GM18505 (cell line): Measurements from ENCODE around the gene MAML1.
A peak's percentile ranks its signal among the peaks of the same experiment; 100 is the strongest.
"Not testable (repeated sequence)": the region's sequence is repeated elsewhere in the genome, so short reads cannot be mapped to it uniquely, and the experiment has no call there.

Source experiments
- ATAC-seq: cut with Tn5 transposase; IDR thresholded peaks from one replicate; pipeline ENCODE4 v1.9.1; 2021; ENCODE audit not compliant: unreplicated experiment
- POLR2A ChIP-seq: IDR thresholded peaks from 4 replicates; pipeline ENCODE4 v1.6.1; 2011; ENCODE audit warnings: borderline replicate concordance; ENCODE audit not compliant: insufficient read depth, insufficient read length; ENCODE audit errors: extremely low read depth

Gene MAML1, protein sequence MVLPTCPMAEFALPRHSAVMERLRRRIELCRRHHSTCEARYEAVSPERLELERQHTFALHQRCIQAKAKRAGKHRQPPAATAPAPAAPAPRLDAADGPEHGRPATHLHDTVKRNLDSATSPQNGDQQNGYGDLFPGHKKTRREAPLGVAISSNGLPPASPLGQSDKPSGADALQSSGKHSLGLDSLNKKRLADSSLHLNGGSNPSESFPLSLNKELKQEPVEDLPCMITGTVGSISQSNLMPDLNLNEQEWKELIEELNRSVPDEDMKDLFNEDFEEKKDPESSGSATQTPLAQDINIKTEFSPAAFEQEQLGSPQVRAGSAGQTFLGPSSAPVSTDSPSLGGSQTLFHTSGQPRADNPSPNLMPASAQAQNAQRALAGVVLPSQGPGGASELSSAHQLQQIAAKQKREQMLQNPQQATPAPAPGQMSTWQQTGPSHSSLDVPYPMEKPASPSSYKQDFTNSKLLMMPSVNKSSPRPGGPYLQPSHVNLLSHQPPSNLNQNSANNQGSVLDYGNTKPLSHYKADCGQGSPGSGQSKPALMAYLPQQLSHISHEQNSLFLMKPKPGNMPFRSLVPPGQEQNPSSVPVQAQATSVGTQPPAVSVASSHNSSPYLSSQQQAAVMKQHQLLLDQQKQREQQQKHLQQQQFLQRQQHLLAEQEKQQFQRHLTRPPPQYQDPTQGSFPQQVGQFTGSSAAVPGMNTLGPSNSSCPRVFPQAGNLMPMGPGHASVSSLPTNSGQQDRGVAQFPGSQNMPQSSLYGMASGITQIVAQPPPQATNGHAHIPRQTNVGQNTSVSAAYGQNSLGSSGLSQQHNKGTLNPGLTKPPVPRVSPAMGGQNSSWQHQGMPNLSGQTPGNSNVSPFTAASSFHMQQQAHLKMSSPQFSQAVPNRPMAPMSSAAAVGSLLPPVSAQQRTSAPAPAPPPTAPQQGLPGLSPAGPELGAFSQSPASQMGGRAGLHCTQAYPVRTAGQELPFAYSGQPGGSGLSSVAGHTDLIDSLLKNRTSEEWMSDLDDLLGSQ

DNA sequence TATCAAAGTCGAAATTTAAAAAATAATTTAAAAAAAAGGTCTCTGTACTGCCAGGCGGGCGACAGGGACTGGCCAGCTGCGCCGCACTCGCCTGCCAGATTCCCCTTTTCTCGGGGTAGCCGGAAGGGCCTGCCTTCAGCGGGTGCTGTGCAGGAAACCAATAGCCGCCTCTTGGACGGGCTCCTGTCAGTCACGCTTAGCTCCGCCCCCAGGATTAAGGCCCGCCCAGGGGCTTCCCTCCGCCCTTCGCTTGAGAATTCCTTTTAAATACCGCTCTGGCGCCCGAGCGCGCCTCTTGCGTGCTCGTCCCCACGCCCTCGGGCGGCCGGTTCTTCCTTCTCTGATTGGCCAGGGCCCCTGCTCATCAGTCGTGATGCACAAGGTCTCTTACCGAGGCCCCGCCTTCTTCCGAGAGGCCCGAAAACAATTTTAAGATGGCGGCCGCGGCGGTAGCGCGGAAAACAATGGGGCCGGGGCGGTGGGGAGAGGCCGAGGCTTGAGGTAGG, at the start of gene MAML1:
Gene MAML1, plus strand, starts transcription at position 411 of the 506 bp plus-strand sequence. CDS start 291 bp downstream, outside the sequence.
- TF ChIP-seq POLR2A: peak; percentile 79
- ATAC-seq: peak; percentile 90

DNA sequence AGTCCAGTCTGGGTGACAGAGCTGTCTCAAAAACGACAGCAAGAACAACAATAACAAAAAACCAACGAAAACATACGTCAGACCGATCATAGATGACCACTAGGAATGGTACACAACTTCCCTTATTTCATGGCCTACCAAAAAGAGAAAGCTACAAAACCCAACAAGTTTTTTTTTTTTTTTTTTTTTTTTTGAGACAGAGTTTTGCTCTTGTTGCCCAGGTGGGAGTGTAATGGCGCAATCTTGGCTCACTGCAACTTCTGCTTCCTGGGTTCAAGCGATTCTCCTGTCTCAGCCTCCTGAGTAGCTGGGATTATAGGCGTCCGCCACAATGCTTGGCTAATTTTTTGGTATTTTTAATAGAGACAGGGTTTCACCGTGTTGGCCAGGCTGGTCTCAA, 43.4 kb upstream of the MAML1 start:
- not testable (repeated sequence) for ATAC-seq

GRCh38 chr5:179694561-179694960, 38.1 kb upstream of the MAML1 start:
- TF ChIP-seq POLR2A: no peak
- ATAC-seq: no peak

DNA sequence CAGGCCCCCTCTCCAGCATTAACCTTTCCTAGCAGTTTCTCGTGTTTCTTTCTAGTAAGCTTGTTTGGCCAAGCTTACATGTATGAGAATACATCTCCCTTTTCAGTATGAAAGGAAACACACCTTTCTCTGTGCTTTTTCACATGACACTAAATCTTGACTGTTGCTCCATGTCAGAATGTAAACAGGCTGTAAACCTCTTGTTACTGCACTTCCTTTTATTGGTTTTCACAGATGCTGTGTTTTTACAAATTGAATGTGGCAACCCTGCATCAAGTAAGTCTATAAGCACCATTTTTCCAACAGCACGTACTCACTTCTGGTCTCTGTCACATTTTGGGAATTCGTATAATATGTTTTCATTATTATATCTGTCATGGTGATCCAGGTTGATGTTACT, 36.0 kb upstream of the MAML1 start:
- ATAC-seq: no peak
- TF ChIP-seq POLR2A: no peak

GRCh38 chr5:179697108-179697507, 35.5 kb upstream of the MAML1 start:
- TF ChIP-seq POLR2A: no peak
- ATAC-seq: no peak

- not testable (repeated sequence) for ATAC-seq
Measured at GRCh38 chr5:179697543-179697942, 35.1 kb upstream of the MAML1 start.

DNA sequence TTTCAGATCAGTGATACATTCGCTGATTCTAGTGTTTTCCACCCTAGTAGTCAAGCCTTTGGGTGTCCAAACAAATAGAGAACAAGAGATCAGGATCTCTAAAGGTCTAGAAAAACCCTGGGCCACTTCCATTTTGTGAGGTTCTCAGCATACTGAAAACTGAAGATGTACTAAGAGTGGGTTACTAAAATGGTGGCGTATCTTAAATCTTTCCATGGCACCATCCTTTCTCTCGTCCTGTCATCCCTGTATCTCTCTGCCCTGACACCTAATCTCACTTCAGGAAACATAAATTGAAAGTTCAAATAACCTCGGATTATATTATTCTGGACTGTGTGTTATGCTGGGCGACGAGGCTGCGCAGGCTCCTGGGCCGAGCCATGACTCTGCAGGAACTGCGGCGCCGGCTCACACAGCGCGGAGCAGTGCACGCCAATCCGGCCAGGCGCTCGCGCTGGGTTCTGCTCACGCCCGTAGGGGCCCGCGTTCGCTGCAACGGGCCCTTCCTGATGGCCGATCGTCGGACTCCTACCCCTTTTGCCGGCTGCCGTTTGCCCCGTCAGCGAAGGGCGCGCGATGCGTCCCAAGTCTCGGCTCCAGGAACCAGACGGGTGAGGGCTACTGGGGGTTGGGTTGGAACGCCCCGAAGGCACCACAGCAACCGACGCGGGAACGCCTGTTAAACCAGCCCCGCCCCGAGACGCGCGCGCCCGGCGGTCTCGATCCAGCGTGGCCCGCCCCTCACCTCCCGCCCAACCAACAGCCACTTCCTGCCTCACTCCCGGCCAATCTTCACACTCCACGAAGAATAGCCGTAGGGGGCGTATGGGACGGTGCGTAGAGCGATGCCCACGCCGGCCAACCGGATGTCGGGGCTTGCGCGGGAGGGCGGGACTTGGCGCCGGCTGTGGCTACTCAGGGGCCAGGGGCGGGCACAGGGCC, 34.4 kb upstream of the MAML1 start:
- peak; percentile 92 for ATAC-seq
- peak; percentile 86 for TF ChIP-seq POLR2A

- TF ChIP-seq POLR2A: peak; percentile 73
- peak; percentile 7 for ATAC-seq
Measured at GRCh38 chr5:179698935-179699615, 33.5 kb upstream of the MAML1 start, which contains the start of gene CANX. CANX (plus strand) TSS chr5:179698967; CDS start chr5:179705682, 6,715 bp downstream.

DNA sequence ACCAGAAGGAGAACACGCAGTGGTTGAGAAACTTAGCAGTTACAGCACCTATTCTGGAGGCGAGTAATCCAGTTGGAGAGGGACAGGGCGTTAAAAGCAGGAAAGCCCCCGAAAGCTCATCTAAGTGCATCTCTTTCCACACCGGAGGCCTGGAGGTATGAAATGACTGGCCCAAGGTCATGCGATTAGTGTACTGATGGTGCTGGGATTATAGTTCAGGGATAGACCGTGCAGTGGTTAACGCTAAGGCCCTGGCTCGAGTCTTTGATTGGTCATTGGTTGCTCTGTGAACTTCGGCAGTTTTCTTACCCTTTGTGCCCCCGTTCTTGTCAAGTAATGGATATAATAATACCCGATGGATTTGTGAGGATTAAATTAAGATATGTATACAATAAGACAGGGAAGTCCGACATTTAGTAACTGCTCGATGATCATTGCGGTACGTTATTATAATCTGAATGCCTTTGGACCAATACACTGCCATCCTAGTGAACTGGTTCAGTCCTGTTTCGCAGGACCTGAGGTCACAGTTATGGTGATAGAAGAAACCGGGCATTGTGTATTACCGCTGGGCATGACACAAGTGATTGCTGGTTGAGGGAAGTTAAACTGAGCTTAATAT, 32.9 kb upstream of the MAML1 start:
- TF ChIP-seq POLR2A: peak; percentile 57
- no peak for ATAC-seq

- TF ChIP-seq POLR2A: no peak
- ATAC-seq: no peak
Measured at GRCh38 chr5:179700401-179700918, 32.2 kb upstream of the MAML1 start.

DNA sequence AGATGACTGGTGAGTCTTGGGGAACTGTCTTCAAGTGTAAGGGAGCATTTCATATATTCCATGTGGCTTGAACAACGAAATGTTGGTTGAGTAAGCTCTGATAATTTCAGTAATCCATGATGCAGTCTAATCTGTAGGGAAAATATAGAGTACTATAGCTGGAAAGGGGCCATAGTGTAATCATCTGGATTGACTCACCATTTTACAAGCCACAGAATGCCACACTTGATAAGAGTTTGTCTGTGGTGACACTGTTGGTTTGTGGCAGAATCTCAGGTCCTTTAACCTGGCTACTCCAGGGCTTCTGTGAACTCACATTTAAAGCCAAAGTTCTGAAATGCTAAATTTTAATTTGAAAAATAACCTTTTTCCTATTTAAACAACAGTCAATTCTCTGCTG, 16.3 kb upstream of the MAML1 start:
- no peak for ATAC-seq
- no peak for TF ChIP-seq POLR2A
